SK-MEL-5 (cell line): ENCODE results near the gene CACNA2D1. TPM values are rescaled to one million over a fixed set of nuclear protein-coding genes. Genes with fewer than 3 reads are reported as not detected.

ENCODE experiments used
- DNase-seq: peaks from one replicate; pipeline ENCODE4 v3.0.0-alpha.2; 2016; ENCODE audit warnings: low read depth, low spot score
- in situ Hi-C: cut with HindIII; loops from 2 replicates; pipeline ENCODE4 v1.10.0; 2016; ENCODE audit warnings: low sequenced_read_pairs, high pct_unique_total_duplicates, low pct_unique_long_range_greater_than_20kb
- total RNA-seq: library from RNA; depleted of rRNA; stranded (reverse); fragments of >200 nt; shearing (Covaris generic); gene quantifications from 2 replicates; pipeline ENCODE4 v1.2.3, GENCODE V29; 2014

CACNA2D1 gene
- total RNA-seq, 1 experiment from 2014 or later = 10.3 TPM

DNA sequence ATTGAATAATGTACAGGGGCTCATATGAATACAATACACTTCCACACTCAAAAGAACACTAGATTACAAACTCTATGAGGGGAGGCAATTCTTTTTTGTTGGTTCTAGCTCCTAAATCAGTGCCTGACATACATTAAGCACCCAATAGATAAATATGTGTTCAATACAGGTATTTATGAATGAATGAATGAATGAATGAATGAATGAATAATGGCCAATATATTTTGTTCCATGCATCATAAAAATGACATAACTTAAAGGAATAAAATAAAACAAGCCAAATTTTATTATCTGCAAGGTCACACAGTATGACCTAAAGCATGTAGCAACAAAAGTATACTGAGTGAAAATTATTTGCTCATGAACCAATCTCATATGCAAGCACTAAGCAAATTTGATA lies 168.9 kb downstream of the CACNA2D1 start:
- no peak for DNase-seq
- in situ Hi-C loops = no loop called here

DNA sequence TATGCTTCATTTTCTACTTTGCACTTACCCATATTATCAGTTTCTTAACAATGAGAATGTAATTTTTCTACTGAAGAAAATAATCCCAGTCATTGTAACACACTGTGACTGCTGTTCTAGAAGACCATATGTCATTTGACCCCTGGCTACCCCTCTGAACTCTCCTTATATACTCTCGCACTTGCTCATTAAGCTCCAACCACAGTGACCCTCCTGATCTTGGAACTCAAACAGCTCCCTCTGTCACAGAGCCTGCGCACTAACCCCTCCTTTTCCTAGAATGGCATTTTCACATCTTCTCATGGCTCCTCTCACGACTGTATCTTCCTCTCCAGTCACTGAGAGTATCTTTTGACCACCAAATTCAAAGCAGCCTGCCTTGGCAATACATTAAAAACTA lies 169.7 kb downstream of the CACNA2D1 start:
- in situ Hi-C loops = no loop called here
- DNase-seq = no peak

DNA sequence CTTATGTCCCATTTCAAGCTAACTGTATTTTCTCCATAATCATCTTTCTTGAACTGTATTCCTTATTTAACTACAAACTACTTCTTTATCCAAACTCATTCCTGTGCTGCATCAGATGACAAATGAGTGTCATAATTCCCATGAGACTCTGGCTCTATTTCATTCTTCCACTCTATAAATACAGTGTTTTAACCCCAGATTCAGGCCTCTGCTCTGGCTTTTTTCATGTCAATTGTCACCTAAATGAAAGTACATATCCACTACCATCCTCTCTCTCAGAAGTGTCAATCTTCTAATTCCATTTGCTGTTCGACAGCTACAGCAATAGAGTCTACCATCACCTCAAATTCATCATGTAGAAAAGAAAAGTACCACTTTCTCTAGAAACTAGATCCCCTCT lies 172.7 kb downstream of the CACNA2D1 start:
- in situ Hi-C loops = no loop called here
- DNase-seq = no peak

DNA sequence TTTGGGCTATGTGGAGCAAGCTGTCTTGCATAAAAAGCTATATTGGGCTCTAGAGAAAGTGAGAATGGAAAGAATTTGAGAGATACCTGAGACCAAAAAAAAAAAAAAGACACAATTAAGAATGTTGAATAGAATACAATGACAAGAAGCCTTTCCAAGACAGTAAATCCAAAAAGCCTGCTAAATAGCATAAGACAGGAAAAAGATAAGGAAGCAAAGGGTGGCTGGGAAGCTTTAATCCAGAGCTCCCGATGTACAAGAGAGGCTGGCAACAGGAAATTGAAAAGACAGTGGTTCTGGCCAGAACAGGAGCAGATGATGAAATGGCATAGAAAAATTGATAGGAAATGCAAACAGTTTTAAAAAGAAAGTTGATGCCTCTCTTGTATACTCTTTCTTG lies 174.9 kb downstream of the CACNA2D1 start:
- in situ Hi-C loops = no loop called here
- DNase-seq = no peak

DNA sequence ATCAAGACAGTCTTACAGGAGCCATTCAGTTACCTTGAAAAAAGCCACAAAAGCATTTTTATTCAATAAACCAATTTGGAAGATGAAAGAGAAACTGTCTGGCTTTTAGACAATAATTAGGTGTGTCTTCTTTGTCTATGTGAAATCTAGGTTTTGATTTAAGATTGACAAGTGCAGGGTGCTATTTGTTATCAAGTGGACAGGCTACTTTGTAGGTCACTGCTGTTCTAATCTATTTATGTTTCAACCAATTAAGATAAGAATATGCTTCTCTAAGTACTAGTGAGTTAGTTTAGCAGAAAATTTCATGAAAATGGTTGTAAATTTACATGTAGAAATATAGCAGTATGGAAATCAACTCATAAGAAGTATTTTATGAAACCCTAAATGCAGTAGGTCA lies 177.5 kb downstream of the CACNA2D1 start:
- in situ Hi-C loops = no loop called here
- no peak for DNase-seq

DNA sequence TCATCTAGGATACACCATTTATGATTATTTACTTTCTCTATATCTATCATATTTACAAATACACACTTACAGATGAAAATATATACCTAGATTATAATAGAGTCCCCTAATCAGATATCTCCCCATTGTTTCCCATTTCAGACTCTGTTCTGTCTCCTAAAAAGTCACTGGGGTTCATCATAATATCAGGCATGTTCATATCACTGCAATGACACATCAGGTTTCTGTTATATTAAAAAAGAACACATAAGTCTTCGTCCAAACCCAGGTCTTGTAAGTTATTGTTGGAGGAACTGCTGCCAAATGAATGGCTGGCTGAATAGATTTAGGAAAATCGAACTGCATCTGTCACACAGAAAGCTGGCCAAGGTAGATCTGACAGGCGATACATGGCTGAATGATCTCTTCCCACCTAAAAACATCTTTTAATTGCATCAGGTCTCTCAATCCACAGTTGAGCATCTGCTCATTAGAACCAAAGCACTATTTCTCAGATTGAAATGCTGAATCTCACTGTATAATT lies 178.7 kb downstream of the CACNA2D1 start:
- in situ Hi-C loops = no loop called here
- DNase-seq = no peak

DNA sequence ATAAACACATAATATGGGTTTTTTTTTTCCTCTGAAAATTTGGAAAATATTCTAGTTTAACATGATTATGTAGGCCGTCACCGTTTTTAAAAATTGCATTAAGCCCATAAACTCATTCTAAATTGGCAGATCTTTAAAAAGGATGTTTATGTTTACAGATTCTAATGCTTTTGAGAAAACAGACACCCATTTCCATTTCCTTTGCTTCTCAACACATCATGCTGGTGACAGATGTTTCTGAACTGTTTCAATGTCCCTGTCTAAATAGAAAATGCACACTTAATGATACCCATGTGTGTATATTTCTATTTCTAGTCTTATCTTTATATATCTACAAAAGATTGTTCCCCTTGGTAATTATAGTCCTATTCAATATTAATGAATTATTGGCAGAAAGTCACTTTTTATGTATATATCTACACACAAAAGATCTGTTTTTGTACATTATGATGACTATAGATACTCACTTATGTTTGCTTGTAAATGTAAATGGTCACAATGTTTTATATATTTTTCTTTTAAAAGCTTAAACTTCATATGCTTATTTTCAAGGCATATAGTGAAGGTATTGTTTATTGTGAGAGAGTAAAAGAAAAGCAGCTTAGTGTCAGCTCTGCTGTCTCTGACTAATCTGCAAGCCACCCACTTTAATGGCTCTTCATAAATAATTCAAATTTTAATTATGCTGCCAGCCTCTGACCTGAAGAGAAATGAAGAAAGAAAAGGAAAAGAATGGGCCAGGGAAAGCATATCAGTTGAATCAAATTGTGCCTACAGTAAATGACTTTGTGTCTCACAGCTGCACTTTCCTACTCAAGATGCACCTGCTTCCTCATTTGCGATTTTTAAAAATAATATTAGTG lies 179.4 kb downstream of the CACNA2D1 start:
- no peak for DNase-seq

DNA sequence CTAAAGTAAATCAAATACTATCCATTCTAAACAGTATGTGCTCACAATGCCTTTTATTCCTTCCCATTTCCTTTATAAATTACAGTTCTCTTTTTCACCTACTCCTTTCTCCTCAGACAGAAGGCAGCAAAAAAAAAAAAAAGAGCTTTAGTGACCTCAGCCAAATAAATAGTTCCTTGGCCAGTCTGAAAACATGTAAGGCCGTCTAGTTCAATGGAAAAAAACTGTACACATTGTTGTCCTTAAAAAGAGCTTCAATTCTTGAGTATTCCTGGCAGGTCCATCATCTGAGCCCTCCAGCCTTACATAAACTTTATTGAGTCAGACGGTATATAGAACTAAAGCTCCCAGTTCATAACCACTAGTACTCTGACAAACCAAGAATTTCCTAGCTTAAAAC lies 185.4 kb downstream of the CACNA2D1 start:
- no peak for DNase-seq
- in situ Hi-C loops = no loop called here

More for the DNA sequence above, 179.4 kb downstream of the CACNA2D1 start:
- in situ Hi-C loops = no loop called here

DNA sequence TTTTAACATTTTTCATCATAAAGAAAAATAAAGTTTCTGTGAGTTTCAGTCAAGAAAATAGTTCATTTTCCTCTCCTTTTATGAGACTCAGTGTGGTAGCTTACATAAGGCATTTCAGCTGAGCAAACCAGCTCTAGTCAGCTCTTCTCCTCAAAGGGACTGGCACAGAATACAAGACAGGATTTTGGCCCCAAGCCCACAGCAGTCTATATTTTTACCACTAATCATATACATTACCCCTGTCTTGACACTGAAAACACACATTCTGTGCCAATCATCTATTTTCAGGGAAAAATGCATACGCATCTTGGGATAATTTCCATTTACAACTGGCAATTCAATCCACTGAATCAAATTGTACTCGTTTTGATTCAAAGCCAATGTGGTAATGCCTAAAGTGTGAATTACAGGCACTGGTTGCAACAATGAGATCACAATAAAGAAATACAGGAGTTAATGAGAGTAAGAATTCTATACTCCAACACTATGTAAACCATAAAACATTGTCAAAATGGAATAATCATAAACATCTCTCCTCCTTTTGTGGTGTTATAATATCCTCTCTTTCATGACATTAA lies 186.4 kb downstream of the CACNA2D1 start:
- no peak for DNase-seq
- in situ Hi-C loops = no loop called here

DNA sequence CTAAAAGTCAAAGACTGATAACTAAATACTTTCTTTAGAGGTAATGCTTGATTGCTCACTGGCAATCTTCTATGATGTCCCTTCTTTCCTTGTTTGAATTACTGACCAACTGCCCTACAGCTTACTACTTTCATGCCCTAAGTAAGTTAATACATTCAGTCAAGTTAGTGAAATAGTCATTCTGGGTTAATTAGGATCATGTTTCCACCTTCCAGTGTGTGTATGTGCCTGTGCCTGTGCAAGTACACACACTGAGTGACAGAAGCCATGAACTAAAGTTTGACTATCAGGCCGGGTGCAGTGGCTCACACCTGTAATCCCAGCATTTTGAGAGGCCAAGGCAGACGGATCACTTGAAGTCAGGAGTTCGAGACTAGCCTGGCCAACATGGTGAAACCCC lies 187.9 kb downstream of the CACNA2D1 start:
- in situ Hi-C loops = no loop called here
- no peak for DNase-seq

DNA sequence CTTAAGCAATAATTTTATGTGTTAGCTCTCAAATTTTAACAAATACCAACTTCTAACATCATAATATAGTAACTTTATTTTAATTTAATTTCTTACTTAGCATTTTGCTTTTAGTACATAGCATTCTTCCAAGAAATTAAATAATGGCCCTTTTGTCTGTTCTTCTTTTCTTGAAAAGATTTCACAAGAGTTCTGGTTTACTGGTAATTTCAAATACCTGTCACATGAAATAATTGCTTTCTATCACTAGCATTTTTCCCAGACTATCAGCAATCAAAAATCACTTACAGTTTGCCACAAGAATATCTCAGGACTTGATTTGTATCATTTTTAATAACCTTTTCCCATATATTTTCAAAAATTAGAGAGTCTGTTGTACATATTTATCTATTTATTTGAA lies 193.0 kb downstream of the CACNA2D1 start:
- in situ Hi-C loops = no loop called here

DNA sequence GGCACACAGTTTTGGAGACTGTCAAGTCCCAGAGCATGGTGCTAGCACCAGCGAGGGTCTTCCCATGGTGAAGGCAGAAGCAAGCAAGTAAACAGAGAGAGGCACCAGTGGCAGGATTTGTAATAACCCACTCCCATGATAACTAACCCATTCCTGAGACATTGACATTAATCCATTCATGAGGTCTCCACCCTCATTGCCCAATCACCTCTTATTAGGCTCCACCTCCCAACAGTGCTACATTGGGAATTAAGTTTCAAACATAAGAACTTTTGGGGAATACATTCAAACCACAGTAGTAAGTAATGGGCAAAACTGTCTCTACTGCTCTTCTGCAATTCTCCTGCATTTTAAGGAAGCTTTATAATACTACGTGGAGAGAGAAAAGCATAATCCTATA lies 193.6 kb downstream of the CACNA2D1 start:
- in situ Hi-C loops = no loop called here
- no peak for DNase-seq

More for the DNA sequence above, 193.0 kb downstream of the CACNA2D1 start:
- no peak for DNase-seq

DNA sequence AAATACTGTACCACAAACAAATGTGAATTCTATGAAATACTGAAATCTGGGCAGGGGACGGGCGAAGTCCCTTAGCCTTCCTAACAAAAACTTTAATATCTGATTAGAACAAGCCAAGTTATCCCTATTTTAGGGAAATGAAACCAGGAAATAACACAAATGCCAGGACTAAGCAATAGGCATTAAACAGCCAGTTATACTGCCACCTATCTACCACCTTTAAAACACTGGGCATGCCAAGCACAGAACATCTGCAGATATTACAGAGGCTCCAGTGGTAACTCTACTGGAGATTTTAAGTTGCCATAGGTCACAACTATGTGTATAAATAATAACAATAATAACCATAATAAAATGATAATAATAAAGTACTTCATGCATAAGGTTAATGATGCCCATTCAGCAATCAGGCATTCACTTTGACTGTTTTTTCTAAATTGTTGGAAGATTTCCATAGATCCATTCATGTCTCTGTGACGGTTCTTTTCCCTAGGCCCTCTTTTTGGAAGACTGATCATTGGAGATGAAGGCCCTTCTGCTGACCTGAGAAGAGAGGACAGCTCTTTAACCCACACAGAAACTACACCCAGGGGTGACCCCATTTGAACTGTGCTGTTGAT lies 195.7 kb downstream of the CACNA2D1 start:
- peak; percentile 59 for DNase-seq
- in situ Hi-C loops = no loop called here

DNA sequence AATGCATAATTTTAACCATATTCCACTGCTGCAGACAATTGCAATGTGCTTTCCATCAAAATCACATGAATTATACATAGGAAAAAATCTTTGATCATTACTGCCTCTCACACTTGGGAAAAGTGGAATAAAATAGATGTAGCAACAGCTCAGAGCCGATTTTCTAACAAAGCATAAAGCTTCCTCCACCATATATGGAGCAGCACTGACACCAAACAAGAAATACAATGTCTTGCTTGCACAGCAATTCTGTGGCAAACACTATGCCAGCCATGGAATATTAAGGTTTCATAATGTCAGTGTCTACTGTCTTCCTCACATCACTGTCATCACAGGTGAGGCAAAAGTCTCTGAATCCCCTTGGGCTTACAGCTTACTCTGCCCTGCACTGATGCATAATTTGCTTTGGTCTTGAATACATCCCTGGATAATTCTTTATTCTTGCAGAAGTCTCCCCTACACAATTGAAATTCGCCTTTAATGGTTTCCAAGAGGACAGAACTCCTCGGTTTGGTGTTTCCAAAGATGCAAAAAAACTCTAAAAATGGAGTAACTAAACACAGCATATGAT lies 198.5 kb downstream of the CACNA2D1 start:
- DNase-seq = no peak
- in situ Hi-C loops = no loop called here

DNA sequence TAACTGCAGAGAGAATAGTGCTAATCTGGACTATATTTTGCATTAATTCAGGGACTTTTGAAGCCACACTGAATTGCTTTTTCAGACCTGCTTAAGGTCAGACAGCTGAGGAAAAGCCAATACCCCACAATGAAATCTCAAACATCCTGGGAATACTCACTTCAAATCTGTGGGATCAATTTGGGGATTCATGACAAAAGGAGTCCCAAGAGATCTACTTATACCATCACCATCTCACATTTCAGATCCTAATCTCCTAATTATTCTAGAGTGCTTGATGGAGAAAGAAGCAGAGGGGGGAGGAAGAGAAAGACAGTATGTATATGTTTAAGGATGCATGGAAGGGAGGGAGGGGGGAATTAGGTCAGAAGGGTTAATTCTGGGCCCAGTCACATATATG lies 202.2 kb downstream of the CACNA2D1 start:
- DNase-seq = no peak
- in situ Hi-C loops = no loop called here

DNA sequence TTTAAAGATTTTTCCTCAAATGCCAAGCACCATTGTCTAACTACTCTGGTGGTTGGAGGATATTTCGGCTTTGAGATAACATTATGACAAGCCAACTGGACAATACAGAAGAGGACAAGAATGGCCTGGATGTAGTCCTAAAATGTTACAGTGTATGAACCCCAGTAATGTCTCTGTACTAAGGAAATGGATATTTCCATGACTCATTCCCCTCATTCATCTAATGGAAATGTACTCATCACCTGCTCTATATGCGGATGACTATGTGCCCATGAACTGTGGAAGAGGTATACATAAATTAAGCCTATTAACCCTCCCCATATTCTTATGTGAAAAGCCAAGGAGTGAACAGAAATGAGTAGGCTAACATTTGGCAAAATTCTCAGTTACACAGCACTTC lies 207.9 kb downstream of the CACNA2D1 start:
- DNase-seq = no peak
- in situ Hi-C loops = no loop called here

DNA sequence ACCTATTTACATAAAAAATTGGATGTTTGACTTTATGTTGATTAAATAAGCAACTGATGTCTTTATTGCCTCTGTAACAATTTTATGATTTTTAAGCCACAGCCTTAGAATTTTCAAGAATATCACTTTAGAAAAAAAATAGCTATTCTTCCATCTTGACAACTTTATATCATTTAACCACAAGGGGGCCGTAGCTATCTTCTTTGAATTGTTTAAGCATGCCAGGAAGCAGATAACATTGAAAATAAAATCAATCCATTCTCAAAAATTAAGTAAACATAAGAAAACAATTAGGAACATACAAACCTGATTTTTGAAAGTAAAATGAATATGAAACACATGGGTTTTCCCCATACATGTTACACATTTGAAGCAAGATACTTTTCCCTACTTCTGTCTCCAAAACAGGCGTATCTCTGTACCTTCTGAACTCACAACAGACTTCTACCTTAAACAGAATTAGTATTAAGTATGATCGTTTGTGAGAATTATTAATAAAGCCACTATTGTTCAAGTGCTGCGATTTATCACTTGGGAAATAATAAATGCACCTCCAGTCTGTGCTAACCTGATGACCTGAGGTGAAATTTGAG lies 209.0 kb downstream of the CACNA2D1 start:
- in situ Hi-C loops = no loop called here
- DNase-seq = peak; percentile 77
